Measurements from ENCODE around the gene ITFG1. TPM values are rescaled to one million over a fixed set of nuclear protein-coding genes. Genes with fewer than 3 reads are reported as not detected.

The ITFG1 gene
- total and polyA plus RNA-seq, 9 of the 15 experiments (the other 6 are each of a cell fraction or from before 2014, with no cell fraction given): 17.1 to 83.5 (median 35.8) TPM

- TF ChIP-seq ARID4B (CRISPR knock-in tag; IDR thresholded peaks at IDR 0.05) (no peak), SMARCE1 (IDR thresholded peaks at IDR 0.05) (no peak), E2F8 (IDR thresholded peaks at IDR 0.05; ENCODE audit: low read depth, partially characterized antibody) (no peak), TAF15 (IDR thresholded peaks at IDR 0.05; ENCODE audit: low read depth, low read length) (no peak), ZNF217 (CRISPR knock-in tag; IDR thresholded peaks at IDR 0.05) (no peak), RBBP5 (IDR thresholded peaks at IDR 0.05; ENCODE audit: borderline replicate concordance, insufficient read depth, low read length, poor library complexity, severe bottlenecking) (no peak), MLX (CRISPR knock-in tag; conservative IDR thresholded peaks at IDR 0.05) (no peak), ESRRB (CRISPR knock-in tag; IDR thresholded peaks at IDR 0.05; ENCODE audit: borderline replicate concordance) (no peak)
Observed at GRCh38 chr16:47127541-47127940, 333.3 kb downstream of the ITFG1 start (continued).
